Thymus (tissue), 11 donors: ENCODE results near the gene MYOD1. TPM values are rescaled to one million over a fixed set of nuclear protein-coding genes. Genes with fewer than 3 reads are reported as not detected.

Experiments
- DNase-seq, 9 donors: peaks; one replicate each; pipeline ENCODE4 v3.0.0-alpha.2; 2013; ENCODE audit warnings: low spot score in 9 of 9, low read depth in 6 of 9, missing footprints in 1 of 9
- H3K27ac ChIP-seq, 2 donors: one replicate each; pipeline ENCODE4 v1.5.1; 2013; ENCODE audit warnings: control low read depth in 1 of 2, low read depth in 1 of 2, low read length in 1 of 2, mild to moderate bottlenecking in 1 of 2, moderate library complexity in 1 of 2
- H3K27me3 ChIP-seq, 2 donors: one replicate each; pipeline ENCODE4 v1.5.1; 2013; ENCODE audit warnings: low read length in 1 of 2; ENCODE audit not compliant: control insufficient read depth in 2 of 2, insufficient read depth in 1 of 2
- H3K36me3 ChIP-seq, 2 donors: one replicate each; pipeline ENCODE4 v1.5.1; 2013; ENCODE audit warnings: low read length in 1 of 2, mild to moderate bottlenecking in 1 of 2, moderate library complexity in 1 of 2; ENCODE audit not compliant: control insufficient read depth in 2 of 2, insufficient read depth in 2 of 2
- H3K4me1 ChIP-seq, 2 donors: one replicate each; pipeline ENCODE4 v1.5.1; 2013; ENCODE audit warnings: low read length in 2 of 2; ENCODE audit not compliant: control insufficient read depth in 2 of 2, insufficient read depth in 2 of 2
- H3K4me3 ChIP-seq, 2 donors: one replicate each; pipeline ENCODE4 v1.5.1; 2013; ENCODE audit warnings: low read length in 2 of 2, control low read depth in 1 of 2, mild to moderate bottlenecking in 1 of 2
- H3K9me3 ChIP-seq, 2 donors: one replicate each; pipeline ENCODE4 v1.5.1; 2013; ENCODE audit warnings: low read length in 1 of 2, mild to moderate bottlenecking in 1 of 2; ENCODE audit not compliant: control insufficient read depth in 2 of 2, insufficient read depth in 1 of 2
- WGBS: extraction: QIAGEN DNeasy Blood & Tissue Kit; methylation state at CpG from one replicate; pipeline ENCODE4 v1.1.7; 2013; 5-methylcytosine and 5-hydroxymethylcytosine counted together
- polyA plus RNA-seq: library from polyadenylated mRNA; stranded (reverse); fragments of 200-250 nt; gene quantifications from one replicate; pipeline ENCODE4 v1.2.3, GENCODE V29; 2013
- total RNA-seq: library from RNA; stranded (reverse); fragments of 120-200 nt; gene quantifications from one replicate; pipeline ENCODE4 v1.2.4, GENCODE V29; 2013
- donor health status: healthy.

Gene MYOD1
- total and polyA plus RNA-seq, 2 donors, result 0.38 to 0.43 TPM

GRCh38 chr11:17725174-17725573 is 5.8 kb downstream of the MYOD1 start:
- H3K9me3 ChIP-seq, result peaks cover 0 to 6% of the 10 kb centered on the region in 2 donors
- peaks cover 42 to 61% of the 10 kb centered on the region in 2 donors for H3K27me3 ChIP-seq
- no peak overlapping the region for H3K27ac ChIP-seq
- H3K4me1 ChIP-seq, result no peaks in the 10 kb centered on the region
- H3K36me3 ChIP-seq, result no peaks in the 10 kb centered on the region
- no peak overlapping the region for H3K4me3 ChIP-seq
- 77% methylated on average over 2 of the region's 2 CpGs for WGBS
- DNase-seq, result no peak

DNA sequence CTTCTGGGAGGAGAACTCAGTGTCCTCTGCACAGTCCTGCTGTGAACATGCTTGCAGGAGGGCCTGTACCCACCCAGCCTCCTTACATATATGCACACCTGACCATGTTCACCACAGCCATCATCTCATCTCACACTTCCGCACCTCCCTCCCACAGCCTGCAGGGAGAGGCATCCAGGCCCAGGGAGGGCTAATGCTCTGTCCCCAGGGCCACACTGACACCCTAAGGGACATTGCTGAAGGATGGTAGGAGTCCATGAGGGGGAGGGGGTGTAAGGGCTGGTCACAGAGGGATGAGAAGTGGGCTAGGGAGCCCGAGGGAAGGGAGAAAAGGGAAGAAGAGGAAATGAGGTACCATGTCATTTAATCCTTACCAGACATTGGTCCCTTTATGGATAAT is 10.8 kb downstream of the MYOD1 start:
- peaks cover 0 to 3% of the 10 kb centered on the region in 2 donors for H3K4me1 ChIP-seq
- peaks cover 30 to 51% of the 10 kb centered on the region in 2 donors for H3K27me3 ChIP-seq
- no peak overlapping the region for H3K4me3 ChIP-seq
- no peak overlapping the region for H3K27ac ChIP-seq
- 52% methylated on average over 2 of the region's 2 CpGs for WGBS
- H3K36me3 ChIP-seq, result no peaks in the 10 kb centered on the region
- no peak for DNase-seq
- H3K9me3 ChIP-seq, result no peaks in the 10 kb centered on the region

DNA sequence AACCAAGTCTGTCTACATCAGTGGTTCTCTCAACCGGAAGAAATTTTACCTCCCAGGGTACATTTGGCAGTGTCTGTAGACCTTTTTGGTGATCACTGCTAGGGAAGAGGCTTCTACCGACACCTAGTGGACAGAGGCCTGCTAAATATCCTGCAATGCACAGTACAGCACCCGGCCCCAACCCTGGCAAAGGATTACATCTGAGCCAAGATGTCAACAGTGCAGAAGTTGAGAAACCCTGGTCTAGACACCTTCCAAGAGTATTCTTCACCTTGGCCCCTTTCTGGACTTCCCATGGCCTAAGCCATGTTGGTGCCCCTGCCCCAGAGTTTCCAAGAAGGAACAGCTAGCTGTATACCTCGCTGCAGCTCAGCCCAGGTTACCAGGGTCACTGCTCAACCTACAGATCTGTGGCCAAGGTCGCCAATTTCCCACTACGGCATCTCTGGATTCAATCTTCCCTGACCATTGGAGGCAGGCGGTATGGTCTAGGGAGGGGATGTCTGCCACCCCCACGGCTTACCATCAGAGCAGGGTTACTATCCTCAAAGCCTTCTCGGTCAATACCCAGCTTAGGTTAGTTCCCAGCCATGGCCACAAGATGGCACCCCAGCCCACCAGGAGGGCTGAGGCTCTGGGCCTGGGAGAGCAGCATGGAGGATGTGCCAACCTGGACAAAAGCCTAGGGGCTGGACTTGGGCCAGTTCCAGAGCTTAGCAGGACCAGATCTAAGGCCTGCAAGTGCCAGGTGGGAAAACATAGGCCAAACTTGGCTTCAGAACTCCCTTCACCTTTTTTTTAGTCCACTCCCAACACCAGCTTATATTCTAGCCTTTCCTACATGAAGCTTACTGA is 11.5 kb downstream of the MYOD1 start:
- Histone ChIP-seq H3K4me1 (peaks cover 0 to 3% of the 10 kb centered on the region in 2 donors), H3K4me3 (no peak overlapping the region), H3K9me3 (no peaks in the 10 kb centered on the region), H3K27me3 (peaks cover 37 to 55% of the 10 kb centered on the region in 2 donors), H3K36me3 (no peaks in the 10 kb centered on the region), H3K27ac (no peak overlapping the region)
- WGBS, result 20% methylated on average over 9 of the region's 9 CpGs
- DNase-seq, result peak; percentile 26 to 76 (median 56)

- Histone ChIP-seq H3K27ac (no peak overlapping the region), H3K9me3 (peaks cover 0 to 6% of the 10 kb centered on the region in 2 donors), H3K36me3 (no peaks in the 10 kb centered on the region), H3K4me3 (no peak overlapping the region), H3K27me3 (peaks cover 61 to 79% of the 10 kb centered on the region in 2 donors), H3K4me1 (peaks cover 0 to 3% of the 10 kb centered on the region in 2 donors)
- WGBS, result 89% methylated on average over 4 of the region's 4 CpGs
- no peak for DNase-seq
Observed at GRCh38 chr11:17733261-17733660, 13.9 kb downstream of the MYOD1 start.

- H3K27me3 ChIP-seq, result peaks cover 65 to 87% of the 10 kb centered on the region in 2 donors
- peaks cover 0 to 6% of the 10 kb centered on the region in 2 donors for H3K9me3 ChIP-seq
- H3K27ac ChIP-seq, result no peak within 1 kb of the TSS
- WGBS, result 3% methylated on average over 66 of the region's 66 CpGs
- H3K36me3 ChIP-seq, result no peaks in the 10 kb centered on the region
- H3K4me3 ChIP-seq, result peak within 1 kb of the TSS in 1 of 2 donors; percentile 44
- DNase-seq, result peak in 1 of 9 donors; percentile 18
- peaks cover 0 to 3% of the 10 kb centered on the region in 2 donors for H3K4me1 ChIP-seq
Observed at GRCh38 chr11:17734418-17734911, 15.1 kb downstream of the MYOD1 start, which contains the start of gene KCNC1. Gene KCNC1, plus strand, starts transcription at chr11:17734781. Its CDS starts 1,222 bp downstream, at chr11:17736003.

GRCh38 chr11:17734986-17735817 is 15.8 kb downstream of the MYOD1 start:
- Histone ChIP-seq H3K4me3 (peak overlapping the region in 1 of 2 donors; percentile 44), H3K4me1 (peaks cover 0 to 3% of the 10 kb centered on the region in 2 donors), H3K27ac (no peak overlapping the region), H3K27me3 (peaks cover 69 to 90% of the 10 kb centered on the region in 2 donors), H3K9me3 (peaks cover 0 to 6% of the 10 kb centered on the region in 2 donors), H3K36me3 (no peaks in the 10 kb centered on the region)
- 2% methylated on average over 73 of the region's 73 CpGs for WGBS
- DNase-seq, result peak in 8 of 9 donors; percentile 5 to 64 (median 26)

GRCh38 chr11:17735818-17736578 is 16.6 kb downstream of the MYOD1 start:
- H3K4me1 ChIP-seq, result peaks cover 0 to 3% of the 10 kb centered on the region in 2 donors
- H3K4me3 ChIP-seq, result no peak overlapping the region
- H3K36me3 ChIP-seq, result no peaks in the 10 kb centered on the region
- peaks cover 0 to 6% of the 10 kb centered on the region in 2 donors for H3K9me3 ChIP-seq
- no peak for DNase-seq
- no peak overlapping the region for H3K27ac ChIP-seq
- 17% methylated on average over 102 of the region's 102 CpGs for WGBS
- peaks cover 72 to 97% of the 10 kb centered on the region in 2 donors for H3K27me3 ChIP-seq

DNA sequence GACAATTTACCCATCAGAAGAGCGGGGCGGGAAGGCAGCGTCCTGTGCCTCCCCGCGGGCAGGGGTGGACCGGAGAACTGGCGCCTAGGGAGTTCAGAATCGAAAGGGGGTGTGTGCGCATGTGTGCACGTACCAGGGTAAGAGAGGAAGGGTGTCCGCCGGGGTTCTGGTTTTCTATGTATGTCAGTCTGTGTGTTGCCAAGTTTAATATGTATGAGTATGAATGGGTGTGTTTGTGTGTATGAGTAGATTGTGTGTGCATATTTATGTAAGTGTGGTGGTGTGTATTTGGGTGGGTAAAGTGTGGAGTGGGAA is 17.2 kb downstream of the MYOD1 start:
- Histone ChIP-seq H3K27me3 (peaks cover 71 to 95% of the 10 kb centered on the region in 2 donors), H3K4me1 (peaks cover 0 to 3% of the 10 kb centered on the region in 2 donors), H3K27ac (no peak overlapping the region), H3K4me3 (no peak overlapping the region), H3K36me3 (no peaks in the 10 kb centered on the region), H3K9me3 (peaks cover 0 to 6% of the 10 kb centered on the region in 2 donors)
- 33% methylated on average over 12 of the region's 12 CpGs for WGBS
- no peak for DNase-seq
